HG03025 (cell line): ENCODE results near the gene RSPO4.
"Not testable (repeated sequence)": the region's sequence is repeated elsewhere in the genome, so short reads cannot be mapped to it uniquely, and the experiment has no call there.

Source experiments
- ATAC-seq: cut with Tn5 transposase; IDR thresholded peaks from one replicate; pipeline ENCODE4 v1.9.1; 2021; ENCODE audit warnings: mild to moderate bottlenecking, moderate library complexity; ENCODE audit not compliant: unreplicated experiment, low FRiP score

Gene RSPO4

GRCh38 chr20:1005452-1006027 is 3.4 kb upstream of the RSPO4 start:
- ATAC-seq, result no peak

GRCh38 chr20:1003920-1004697 is 2.0 kb upstream of the RSPO4 start:
- no peak for ATAC-seq

GRCh38 chr20:1002682-1003561 is 811 bp upstream of the RSPO4 start:
- ATAC-seq, result no peak

GRCh38 chr20:1001116-1001515 is 995 bp downstream of the RSPO4 start:
- ATAC-seq, result no peak

- no peak for ATAC-seq
These were observed 3.8 kb downstream of the RSPO4 start for GRCh38 chr20:998231-998830.

- ATAC-seq, result no peak
These were observed 4.6 kb downstream of the RSPO4 start for GRCh38 chr20:997486-997885.

- no peak for ATAC-seq
These were observed 5.1 kb downstream of the RSPO4 start for GRCh38 chr20:997016-997415.

- no peak for ATAC-seq
These were observed 6.9 kb downstream of the RSPO4 start for GRCh38 chr20:995170-995569.

- no peak for ATAC-seq
These were observed 9.1 kb downstream of the RSPO4 start for GRCh38 chr20:992801-993535.

GRCh38 chr20:991850-992249 is 10.3 kb downstream of the RSPO4 start:
- ATAC-seq, result no peak

GRCh38 chr20:990293-990959 is 11.7 kb downstream of the RSPO4 start:
- no peak for ATAC-seq

- ATAC-seq, result no peak
These were observed 13.8 kb downstream of the RSPO4 start for GRCh38 chr20:988272-988671.

- ATAC-seq, result no peak
These were observed 14.4 kb downstream of the RSPO4 start for GRCh38 chr20:987677-988076.

- ATAC-seq, result no peak
These were observed 15.3 kb downstream of the RSPO4 start for GRCh38 chr20:986733-987355.

GRCh38 chr20:984994-985393 is 17.1 kb downstream of the RSPO4 start:
- ATAC-seq, result not testable (repeated sequence)

GRCh38 chr20:982754-983153 is 19.4 kb downstream of the RSPO4 start:
- no peak for ATAC-seq

- no peak for ATAC-seq
These were observed 25.1 kb downstream of the RSPO4 start for GRCh38 chr20:977021-977420.

GRCh38 chr20:976033-976432 is 26.1 kb downstream of the RSPO4 start:
- ATAC-seq, result no peak

- ATAC-seq, result no peak
These were observed 28.3 kb downstream of the RSPO4 start for GRCh38 chr20:973785-974194.
